MCF 10A (cell line): ENCODE data around the gene MTIF2. TPM values are rescaled to one million over a fixed set of nuclear protein-coding genes. Genes with fewer than 3 reads are reported as not detected.

Experiments
- total RNA-seq: library from RNA; stranded (reverse); gene quantifications from 2 replicates; pipeline ENCODE4 v1.2.3, GENCODE V29; 2022

MTIF2 gene
- total RNA-seq, 1 experiment from 2014 or later = 60.7 TPM

Other genes starting within 250 kb of the MTIF2 start
- 389 and 391 TPM in 2 replicates for gene RTN4, start 218.8 kb downstream of the MTIF2 start, total RNA-seq
- gene CLHC1, start 36.9 kb downstream of the MTIF2 start, total RNA-seq = 32.8 and 35.4 TPM in 2 replicates
- gene RPS27A, start 36.5 kb downstream of the MTIF2 start, total RNA-seq = 1,343 and 1,536 TPM in 2 replicates
- 52.1 and 60.8 TPM in 2 replicates for gene CCDC88A, start 150.6 kb upstream of the MTIF2 start, total RNA-seq